A549 treated with GW870086 at 1 μM for 4 hours (cell line): ENCODE measurements around the gene OBP2A. TPM values are rescaled to one million over a fixed set of nuclear protein-coding genes. Genes with fewer than 3 reads are reported as not detected.

Experiments used
- total RNA-seq: library from RNA; stranded (reverse); fragments of 200-300 nt; extraction: Qiagen RNA extraction; gene quantifications from 5 replicates; pipeline ENCODE4 v1.2.3, GENCODE V29; 2022; ENCODE audit warnings: low read depth

Gene OBP2A
- not detected in 5 replicates for total RNA-seq

GRCh38 chr9:135545646-135546176 lies at the start of gene OBP2A:
OBP2A (plus strand) TSS chr9:135546126; CDS start chr9:135546181, 55 bp downstream.

GRCh38 chr9:135500525-135501260 lies 45.2 kb upstream of the OBP2A start, which contains the start of gene MRPS2:
MRPS2 (plus strand) TSS chr9:135500682; CDS start chr9:135500711, 29 bp downstream.

GRCh38 chr9:135520916-135521607 lies 24.9 kb upstream of the OBP2A start, which contains the start of gene LCN1:
LCN1 (plus strand) TSS chr9:135521440; CDS start chr9:135521498, 58 bp downstream.

GRCh38 chr9:135561391-135562234 lies 15.7 kb downstream of the OBP2A start, which contains the start of gene PAEP:
PAEP (plus strand) TSS chr9:135561756.

Other genes with a start within 250 kb of the OBP2A start
- 14.8 to 19.9 TPM (median 19.3 TPM) in 5 replicates for gene PPP1R26, start 66.3 kb upstream of the OBP2A start, total RNA-seq
- 107 to 141 TPM (median 131 TPM) in 5 replicates for gene MRPS2, start 45.4 kb upstream of the OBP2A start, total RNA-seq
- 0.18 TPM in 1 of 5 replicates, not detected in the others for gene LCN1, start 24.7 kb upstream of the OBP2A start, total RNA-seq
- gene PAEP, start 15.6 kb downstream of the OBP2A start, total RNA-seq: 0.41 to 0.47 TPM (median 0.45 TPM) in 4 of 5 replicates, not detected in the other
- not detected in 5 replicates for gene GLT6D1, start 93.4 kb downstream of the OBP2A start, total RNA-seq
- not detected in 5 replicates for gene LCN9, start 117.2 kb downstream of the OBP2A start, total RNA-seq
- gene SOHLH1, start 153.4 kb downstream of the OBP2A start, total RNA-seq: 0.10 TPM in 1 of 5 replicates, not detected in the others
- 0.01 to 0.06 TPM (median 0.05 TPM) in 3 of 5 replicates, not detected in the others for gene KCNT1, start 156.1 kb downstream of the OBP2A start, total RNA-seq